OCI-LY1 (cell line): ENCODE results near the gene ZSCAN31.

Source experiments
- CTCF ChIP-seq: fragments of 200-600 bp; sonication (generic), shearing (Covaris generic); IDR thresholded peaks from 2 replicates; pipeline ENCODE4 v1.5.1; 2017; ENCODE audit warnings: mild to moderate bottlenecking, antibody characterized with exemption, low read length, moderate library complexity, mixed read lengths
- EZH2 ChIP-seq: fragments of 200-600 bp; sonication (generic), shearing (Covaris generic); IDR thresholded peaks from 2 replicates; pipeline ENCODE4 v1.8.0; 2017; ENCODE audit warnings: borderline replicate concordance, mixed run types, mild to moderate bottlenecking, antibody characterized with exemption, low read length, moderate library complexity, mixed read lengths

- TF ChIP-seq CTCF (no peak), EZH2 (no peak)
Observed at GRCh38 chr6:28296520-28297060, 39.4 kb downstream of the ZSCAN31 start.
